Caco-2 (cell line): ENCODE results near the gene POLD2. TPM values are rescaled to one million over a fixed set of nuclear protein-coding genes. Genes with fewer than 3 reads are reported as not detected.

ENCODE experiments used
- BruUV-seq: library from RNA; stranded (reverse); fragments of 400-500 nt; replicated peaks from 2 replicates; lab custom pipeline; 2021; lab: Mats Ljungman, UMichigan
- CTCF ChIA-PET: fragments of 300-600 bp; sonication (Branson Sonifier 250); formaldehyde crosslinking; loops from one replicate; lab custom pipeline; 2022; ENCODE audit warnings: antibody characterized with exemption; lab: Charles Lee
- POLR2A ChIA-PET: fragments of 300-600 bp; sonication (Branson Sonifier 250); formaldehyde crosslinking; loops from one replicate; lab custom pipeline; 2022; ENCODE audit warnings: antibody characterized with exemption; lab: Charles Lee
- DNase-seq, 2 experiments: peaks; one replicate each; pipeline versions ENCODE4 v3.0.0 to v3.0.0-alpha.2; 2020 to 2022
- H3K27me3 ChIP-seq: replicated peaks from 2 replicates; pipeline ENCODE4 v1.6.0; 2011; ENCODE audit warnings: low read length; ENCODE audit not compliant: control insufficient read depth, insufficient read depth
- H3K36me3 ChIP-seq: 2 replicates; pipeline ENCODE4 v1.5.1; 2011; ENCODE audit warnings: low read length; ENCODE audit not compliant: control insufficient read depth, insufficient read depth
- H3K4me1 ChIP-seq: fragments of 250-450 bp; sonication (Bioruptor Pico); 2 replicates; pipeline ENCODE4 v1.5.1; 2020; ENCODE audit warnings: mild to moderate bottlenecking
- H3K4me3 ChIP-seq: 2 replicates; pipeline ENCODE4 v1.5.1; 2011; ENCODE audit warnings: low read depth, mild to moderate bottlenecking, control low read depth, low read length
- H3K9me3 ChIP-seq: fragments of 250-450 bp; sonication (Bioruptor Pico); 2 replicates; pipeline ENCODE4 v1.5.1; 2020; ENCODE audit warnings: mild to moderate bottlenecking, moderate library complexity
- H3K27ac Mint-ChIP-seq: one replicate; pipeline ENCODE4 v1.8.0; 2022; ENCODE audit warnings: mixed read lengths; ENCODE audit not compliant: unreplicated experiment
- H3K27me3 Mint-ChIP-seq: one replicate; pipeline ENCODE4 v1.8.0; 2022; ENCODE audit warnings: mixed read lengths; ENCODE audit not compliant: insufficient read depth, unreplicated experiment
- H3K36me3 Mint-ChIP-seq: one replicate; pipeline ENCODE4 v1.8.0; 2022; ENCODE audit warnings: mild to moderate bottlenecking, mixed read lengths; ENCODE audit not compliant: insufficient read depth, unreplicated experiment
- H3K4me1 Mint-ChIP-seq: one replicate; pipeline ENCODE4 v1.8.0; 2022; ENCODE audit warnings: low read depth, mixed read lengths; ENCODE audit not compliant: unreplicated experiment
- H3K4me3 Mint-ChIP-seq: one replicate; pipeline ENCODE4 v1.8.0; 2022; ENCODE audit warnings: mild to moderate bottlenecking, moderate library complexity, mixed read lengths; ENCODE audit not compliant: unreplicated experiment
- H3K9me3 Mint-ChIP-seq: one replicate; pipeline ENCODE4 v1.8.0; 2022; ENCODE audit warnings: mixed read lengths; ENCODE audit not compliant: unreplicated experiment
- CTCF ChIP-seq, 2 experiments: fragments of 200-600 bp in 1 of 2; IDR thresholded peaks; 1 replicate in 1 of 2; 2 replicates in 1 of 2; pipeline versions ENCODE4 v1.5.1 to v1.8.0; 2011 to 2022; ENCODE audit warnings: antibody characterized with exemption in 1 of 2, control low read depth in 1 of 2, inconsistent platforms in 1 of 2, low read depth in 1 of 2, low read length in 1 of 2, mild to moderate bottlenecking in 1 of 2, moderate library complexity in 1 of 2; ENCODE audit not compliant: insufficient read depth in 1 of 2, severe bottlenecking in 1 of 2, unreplicated experiment in 1 of 2
- intact Hi-C: fragments of 100-400 bp; cut with micrococcal nuclease; formaldehyde crosslinking; loops from one replicate; pipeline ENCODE4 v1.10.0; 2022; ENCODE audit not compliant: unreplicated experiment
- total RNA-seq: library from RNA; stranded (reverse); gene quantifications from 2 replicates; pipeline ENCODE4 v1.2.3, GENCODE V29; 2022

The POLD2 gene
- total RNA-seq, 1 experiment from 2014 or later: 140 TPM

GRCh38 chr7:44079331-44080021 is 43.9 kb downstream of the POLD2 start:
- Histone ChIP-seq H3K36me3 (peaks cover 9% of the 10 kb centered on the region), H3K9me3 (no peaks in the 10 kb centered on the region), H3K27me3 (no peaks in the 10 kb centered on the region), H3K4me3 (no peak overlapping the region), H3K4me1 (no peaks in the 10 kb centered on the region)
- TF ChIP-seq CTCF (IDR thresholded peaks at IDR 0.05; ENCODE audit: insufficient read depth in 1 of 2, low read depth in 1 of 2, low read length in 1 of 2, severe bottlenecking in 1 of 2, unreplicated experiment in 1 of 2): no peak
- H3K36me3 Mint-ChIP-seq: peaks cover 24% of the 10 kb centered on the region
- no TSS peak for BruUV-seq
- no peak for DNase-seq
- no peaks in the 10 kb centered on the region for H3K27me3 Mint-ChIP-seq
- no peak overlapping the region for H3K4me3 Mint-ChIP-seq
- intact Hi-C loops: loop anchor here (5.0 kb wide), 2 partner anchors 62 to 123 kb away; partner anchors contain the start of gene YKT6
- POLR2A ChIA-PET: no interaction called here
- no peak overlapping the region for H3K27ac Mint-ChIP-seq
- H3K4me1 Mint-ChIP-seq: no peaks in the 10 kb centered on the region
- no peaks in the 10 kb centered on the region for H3K9me3 Mint-ChIP-seq
- CTCF ChIA-PET: no interaction called here

GRCh38 chr7:44078521-44078920 is 44.8 kb downstream of the POLD2 start:
- ChIA-PET POLR2A (no interaction called here), CTCF (no interaction called here)
- peaks cover 26% of the 10 kb centered on the region for H3K36me3 Mint-ChIP-seq
- DNase-seq: no peak
- Histone ChIP-seq H3K4me1 (no peaks in the 10 kb centered on the region), H3K36me3 (peaks cover 9% of the 10 kb centered on the region), H3K4me3 (no peak overlapping the region), H3K27me3 (no peaks in the 10 kb centered on the region), H3K9me3 (no peaks in the 10 kb centered on the region)
- no peak overlapping the region for H3K27ac Mint-ChIP-seq
- no TSS peak for BruUV-seq
- TF ChIP-seq CTCF (IDR thresholded peaks at IDR 0.05; ENCODE audit: insufficient read depth in 1 of 2, low read depth in 1 of 2, low read length in 1 of 2, severe bottlenecking in 1 of 2, unreplicated experiment in 1 of 2): no peak
- intact Hi-C loops: no loop called here
- H3K4me3 Mint-ChIP-seq: no peak overlapping the region
- H3K9me3 Mint-ChIP-seq: no peaks in the 10 kb centered on the region
- H3K27me3 Mint-ChIP-seq: no peaks in the 10 kb centered on the region
- no peaks in the 10 kb centered on the region for H3K4me1 Mint-ChIP-seq

- no peaks in the 10 kb centered on the region for H3K27me3 Mint-ChIP-seq
- peaks cover 35% of the 10 kb centered on the region for H3K36me3 Mint-ChIP-seq
- H3K4me3 ChIP-seq: no peak overlapping the region
- H3K36me3 ChIP-seq: peaks cover 9% of the 10 kb centered on the region
- no peak for TF ChIP-seq CTCF (IDR thresholded peaks at IDR 0.05; ENCODE audit: insufficient read depth in 1 of 2, low read depth in 1 of 2, low read length in 1 of 2, severe bottlenecking in 1 of 2, unreplicated experiment in 1 of 2)
- H3K4me3 Mint-ChIP-seq: no peak overlapping the region
- H3K4me1 ChIP-seq: no peaks in the 10 kb centered on the region; the same call in 1 of the 2 replicates
- H3K27ac Mint-ChIP-seq: no peak overlapping the region
- intact Hi-C loops: no loop called here
- no peaks in the 10 kb centered on the region for H3K4me1 Mint-ChIP-seq
- POLR2A ChIA-PET: no interaction called here
- BruUV-seq: no TSS peak
- H3K9me3 Mint-ChIP-seq: no peaks in the 10 kb centered on the region
- H3K9me3 ChIP-seq: no peaks in the 10 kb centered on the region
- CTCF ChIA-PET: no interaction called here
- no peak for DNase-seq
- H3K27me3 ChIP-seq: no peaks in the 10 kb centered on the region
Measured at GRCh38 chr7:44077681-44078091, 45.7 kb downstream of the POLD2 start.
